CD4-positive, alpha-beta T cell treated with Interleukin-6 at 100 ng/mL for 8 hours (primary cell): Measurements from ENCODE around the gene SSH3.
A peak's percentile ranks its signal among the peaks of the same experiment; 100 is the strongest.
"Not testable (repeated sequence)": the region's sequence is repeated elsewhere in the genome, so short reads cannot be mapped to it uniquely, and the experiment has no call there.

ENCODE experiments used
- DNase-seq: peaks from one replicate; pipeline ENCODE4 v3.0.0-alpha.2; 2020; ENCODE audit warnings: mixed read lengths, low spot score

The SSH3 gene

GRCh38 chr11:67303132-67303834, at the start of gene SSH3:
SSH3 (plus strand) TSS chr11:67303530; CDS start chr11:67303626, 96 bp downstream.
- DNase-seq, result peak; percentile 27

GRCh38 chr11:67253872-67254624, 49.3 kb upstream of the SSH3 start:
- no peak for DNase-seq

- DNase-seq, result no peak
Observed at GRCh38 chr11:67254798-67255197, 48.5 kb upstream of the SSH3 start.

- no peak for DNase-seq
Observed at GRCh38 chr11:67255353-67255752, 48.0 kb upstream of the SSH3 start.

GRCh38 chr11:67255864-67256263, 47.5 kb upstream of the SSH3 start:
- no peak for DNase-seq

GRCh38 chr11:67256477-67257135, 46.7 kb upstream of the SSH3 start:
- no peak for DNase-seq

- DNase-seq, result no peak
Observed at GRCh38 chr11:67260406-67260805, 42.9 kb upstream of the SSH3 start.

- not testable (repeated sequence) for DNase-seq
Observed at GRCh38 chr11:67260885-67261639, 42.3 kb upstream of the SSH3 start.

- no peak for DNase-seq
Observed at GRCh38 chr11:67261640-67261945, 41.7 kb upstream of the SSH3 start.

- no peak for DNase-seq
Observed at GRCh38 chr11:67261946-67262681, 41.2 kb upstream of the SSH3 start.

GRCh38 chr11:67262731-67263675, 40.3 kb upstream of the SSH3 start:
- DNase-seq, result peak; percentile 77

GRCh38 chr11:67264260-67264659, 39.1 kb upstream of the SSH3 start:
- DNase-seq, result no peak

GRCh38 chr11:67264877-67265632, 38.3 kb upstream of the SSH3 start:
- DNase-seq, result no peak

GRCh38 chr11:67265633-67266448, 37.5 kb upstream of the SSH3 start:
- DNase-seq, result peak; percentile 73

GRCh38 chr11:67266449-67267187, 36.7 kb upstream of the SSH3 start, which contains the start of gene GRK2:
GRK2 (plus strand) TSS chr11:67266473; CDS start chr11:67266700, 227 bp downstream.
- DNase-seq, result no peak

- peak; percentile 29 for DNase-seq
Observed at GRCh38 chr11:67267188-67268080, 35.9 kb upstream of the SSH3 start.
